ENCODE data around the gene PRICKLE4. TPM values are rescaled to one million over a fixed set of nuclear protein-coding genes. Genes with fewer than 3 reads are reported as not detected.

The PRICKLE4 gene
- total RNA-seq, 1 donor from 2014 or later = 0.88 TPM

DNA sequence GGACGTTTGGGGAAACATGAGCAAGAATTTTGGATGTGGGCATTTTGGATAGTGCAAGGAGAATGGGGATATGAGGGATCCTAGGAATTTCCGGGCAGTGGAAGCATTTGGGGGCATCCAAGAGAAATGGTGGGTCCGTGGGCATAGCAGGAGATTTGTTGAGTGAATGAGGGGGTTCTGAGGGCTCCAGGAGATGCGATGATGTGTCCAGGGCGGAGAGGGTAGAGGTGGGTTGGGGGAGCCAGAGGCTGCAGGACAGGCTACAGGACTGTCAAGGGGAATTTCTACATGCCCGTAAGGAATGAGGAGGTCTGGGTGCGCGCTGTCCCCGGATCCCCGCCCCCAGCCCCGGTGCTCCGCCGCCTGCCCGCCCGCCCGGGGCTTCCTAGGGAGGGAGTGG is 1.2 kb upstream of the PRICKLE4 start:
- no peak for TF ChIP-seq CTCF (IDR thresholded peaks at IDR 0.05; ENCODE audit: borderline replicate concordance)
- H3K27me3 ChIP-seq (ENCODE audit: low read depth) = no peaks in the 10 kb centered on the region
- intact Hi-C loops (cut with micrococcal nuclease) = no loop called here
- H3K4me3 ChIP-seq = peak overlapping the region; percentile 96
- H3K4me1 ChIP-seq = peaks cover 60% of the 10 kb centered on the region
- H3K36me3 ChIP-seq = peaks cover 39% of the 10 kb centered on the region
- H3K9me3 ChIP-seq (replicated peaks) = no peaks in the 10 kb centered on the region
- H3K27ac ChIP-seq (replicated peaks) = peak overlapping the region; percentile 98
- DNase-seq = no peak

DNA sequence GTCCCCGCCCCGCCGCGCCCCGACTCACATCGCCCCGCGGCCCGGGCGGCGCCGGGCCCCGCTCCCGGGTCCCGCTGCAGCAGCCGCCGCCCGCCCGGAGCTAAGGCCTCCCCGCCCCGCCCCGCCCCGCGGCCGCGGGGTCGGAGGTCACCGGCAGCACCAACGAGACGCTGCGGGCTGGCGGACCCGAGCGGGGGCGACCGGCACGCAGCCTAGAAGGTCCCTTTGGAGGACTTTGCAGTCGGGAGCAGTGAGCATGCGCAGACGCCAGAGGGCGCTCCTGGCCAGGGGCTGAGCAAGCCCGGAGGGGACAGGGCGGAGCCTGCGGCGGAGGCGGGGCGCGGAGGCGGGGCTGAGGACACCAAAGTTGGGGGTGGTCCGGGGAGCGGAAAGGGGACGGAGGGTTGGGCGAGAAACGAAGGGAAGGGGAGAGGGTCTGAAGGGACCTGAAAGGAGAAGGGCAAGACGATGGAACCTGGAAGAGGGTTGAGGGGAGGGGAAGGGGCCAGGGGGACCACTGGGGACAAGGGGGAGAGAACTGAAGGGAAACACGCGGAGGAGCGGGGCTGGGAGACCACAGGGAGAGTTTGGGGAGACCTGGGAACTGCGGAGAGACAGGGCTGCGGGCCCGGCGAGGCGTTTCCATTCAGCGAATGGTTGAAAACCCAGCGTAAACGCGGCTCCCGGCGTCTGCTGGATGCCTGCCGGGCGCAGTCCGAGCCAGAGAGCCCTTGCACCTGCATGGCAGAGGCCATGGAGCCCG is 613 bp upstream of the PRICKLE4 start, which contains the start of gene FRS3:
TSS of gene FRS3 (minus strand) at position 113 of the 763 bp plus-strand sequence. CDS start 2,913 bp downstream, outside the sequence.
- peaks cover 66% of the 10 kb centered on the region for H3K4me1 ChIP-seq
- peak within 1 kb of the TSS; percentile 96 for H3K4me3 ChIP-seq
- H3K36me3 ChIP-seq = peaks cover 34% of the 10 kb centered on the region
- no peaks in the 10 kb centered on the region for H3K27me3 ChIP-seq (ENCODE audit: low read depth)
- TF ChIP-seq CTCF (IDR thresholded peaks at IDR 0.05; ENCODE audit: borderline replicate concordance) = peak; percentile 91
- intact Hi-C loops (cut with micrococcal nuclease) = loop anchor here (10.0 kb wide), 1 partner anchor 265 kb away; no protein-coding TSS in a partner anchor
- peak within 1 kb of the TSS; percentile 98 for H3K27ac ChIP-seq (replicated peaks)
- no peaks in the 10 kb centered on the region for H3K9me3 ChIP-seq (replicated peaks)
- peak; percentile 99 for DNase-seq

DNA sequence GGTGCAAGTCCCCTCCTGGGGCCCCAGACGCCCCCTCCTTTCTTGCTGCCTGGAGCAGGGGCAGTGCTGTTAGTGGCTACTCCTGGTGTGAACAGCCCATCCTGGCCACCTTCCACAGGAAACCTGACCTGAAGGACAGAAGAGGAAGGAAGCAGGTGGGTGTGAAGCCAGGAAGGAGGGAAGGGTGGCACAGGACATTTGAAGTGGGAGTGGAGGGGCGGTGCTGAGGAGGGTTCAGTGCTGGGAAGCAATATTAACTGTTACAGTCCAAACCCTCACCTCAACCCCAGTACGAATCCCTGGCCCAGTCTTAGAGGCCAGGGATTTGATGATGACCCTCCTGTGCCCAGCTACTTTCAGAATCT is 766 bp downstream of the PRICKLE4 start:
- peak; percentile 36 for DNase-seq
- peaks cover 80% of the 10 kb centered on the region for H3K4me1 ChIP-seq
- peaks cover 20% of the 10 kb centered on the region for H3K36me3 ChIP-seq
- intact Hi-C loops (cut with micrococcal nuclease) = loop anchor here (10.0 kb wide), 1 partner anchor 263 kb away; no protein-coding TSS in a partner anchor
- H3K9me3 ChIP-seq (replicated peaks) = no peaks in the 10 kb centered on the region
- no peaks in the 10 kb centered on the region for H3K27me3 ChIP-seq (ENCODE audit: low read depth)
- H3K4me3 ChIP-seq = peak overlapping the region; percentile 96
- no peak for TF ChIP-seq CTCF (IDR thresholded peaks at IDR 0.05; ENCODE audit: borderline replicate concordance)
- peak overlapping the region; percentile 98 for H3K27ac ChIP-seq (replicated peaks)

DNA sequence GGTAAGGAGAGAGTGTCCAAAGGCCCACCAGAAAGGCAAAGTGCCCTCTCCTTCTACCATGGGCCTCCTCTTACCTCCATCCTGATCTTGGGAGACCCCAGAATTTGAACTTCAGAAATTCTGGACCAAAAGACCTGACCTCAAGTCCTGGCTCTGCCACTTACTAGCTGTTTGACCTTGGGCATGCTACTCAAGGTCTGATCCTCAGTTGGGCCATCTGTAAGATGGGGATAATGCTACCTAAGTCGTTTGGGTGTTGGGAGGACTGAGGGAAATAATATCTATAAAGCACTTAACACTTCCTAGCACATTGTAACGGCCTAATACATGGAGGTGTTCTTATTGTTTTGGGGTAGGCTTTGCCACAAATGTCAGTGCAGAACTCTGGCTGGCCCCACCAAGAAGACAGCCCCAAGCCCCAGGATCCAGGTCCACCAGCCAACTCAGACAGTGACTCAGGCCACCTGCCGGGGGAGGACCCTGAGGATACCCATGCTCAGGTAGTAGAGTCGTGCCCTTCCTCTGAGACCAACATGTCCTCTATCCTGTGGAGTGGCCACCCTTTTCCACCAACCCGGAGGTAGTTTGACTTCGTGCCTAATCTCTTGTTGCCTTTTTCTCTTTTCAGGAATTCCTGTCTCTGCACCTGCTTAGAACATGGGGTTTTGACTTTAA is 2.7 kb downstream of the PRICKLE4 start:
- no peak for TF ChIP-seq CTCF (IDR thresholded peaks at IDR 0.05; ENCODE audit: borderline replicate concordance)
- no peaks in the 10 kb centered on the region for H3K27me3 ChIP-seq (ENCODE audit: low read depth)
- peak overlapping the region; percentile 96 for H3K4me3 ChIP-seq
- no peak for DNase-seq
- intact Hi-C loops (cut with micrococcal nuclease) = loop anchor here (10.0 kb wide), 1 partner anchor 262 kb away; no protein-coding TSS in a partner anchor
- H3K9me3 ChIP-seq (replicated peaks) = no peaks in the 10 kb centered on the region
- H3K4me1 ChIP-seq = peaks cover 90% of the 10 kb centered on the region
- H3K36me3 ChIP-seq = peaks cover 8% of the 10 kb centered on the region
- peak overlapping the region; percentile 34 for H3K27ac ChIP-seq (replicated peaks)

GRCh38 chr6:41784581-41785171 is 4.1 kb downstream of the PRICKLE4 start:
- DNase-seq = no peak
- intact Hi-C loops (cut with micrococcal nuclease) = loop anchor here (10.0 kb wide), 1 partner anchor 260 kb away; no protein-coding TSS in a partner anchor
- Histone ChIP-seq H3K9me3 (replicated peaks) (no peaks in the 10 kb centered on the region), H3K27ac (replicated peaks) (peak overlapping the region; percentile 95), H3K4me3 (no peak overlapping the region), H3K36me3 (peaks cover 16% of the 10 kb centered on the region), H3K4me1 (peaks cover 91% of the 10 kb centered on the region), H3K27me3 (ENCODE audit: low read depth) (no peaks in the 10 kb centered on the region)
- TF ChIP-seq CTCF (IDR thresholded peaks at IDR 0.05; ENCODE audit: borderline replicate concordance) = no peak

Data from left ventricle myocardium inferior (tissue), 1 donor.